DOHH2 (cell line): ENCODE data around the gene TLNRD1.
A peak's percentile ranks its signal among the peaks of the same experiment; 100 is the strongest.

Experiments
- H3F3A ChIP-seq: fragments of 200-600 bp; sonication (generic), shearing (Covaris generic); 2 replicates; pipeline ENCODE4 v1.6.0; 2016; ENCODE audit warnings: antibody characterized with exemption, mild to moderate bottlenecking; ENCODE audit not compliant: control insufficient read depth, insufficient read depth
- H3K27ac ChIP-seq: fragments of 200-600 bp; sonication (generic); 2 replicates; pipeline ENCODE4 v1.5.1; 2014; ENCODE audit warnings: low read depth, mild to moderate bottlenecking, low read length, moderate library complexity
- H3K27me3 ChIP-seq: fragments of 200-600 bp; sonication (generic); 2 replicates; pipeline ENCODE4 v1.6.1; 2014; ENCODE audit warnings: mild to moderate bottlenecking, low read length, mixed read lengths; ENCODE audit not compliant: control insufficient read depth
- H3K36me3 ChIP-seq: fragments of 200-600 bp; sonication (generic); 2 replicates; pipeline ENCODE4 v1.6.1; 2014; ENCODE audit warnings: mild to moderate bottlenecking, low read length, moderate library complexity, mixed read lengths; ENCODE audit not compliant: control insufficient read depth
- H3K4me1 ChIP-seq: fragments of 200-600 bp; sonication (generic); 2 replicates; pipeline ENCODE4 v1.6.1; 2014; ENCODE audit warnings: mild to moderate bottlenecking, low read length, mixed read lengths; ENCODE audit not compliant: control insufficient read depth
- H3K4me2 ChIP-seq: fragments of 200-600 bp; sonication (generic); 2 replicates; pipeline ENCODE4 v1.6.0; 2014; ENCODE audit warnings: mild to moderate bottlenecking, low read length, moderate library complexity
- H3K4me3 ChIP-seq: fragments of 200-600 bp; sonication (generic); 2 replicates; pipeline ENCODE4 v1.5.1; 2014; ENCODE audit warnings: mild to moderate bottlenecking, low read length, mixed read lengths
- H3K79me2 ChIP-seq: fragments of 200-600 bp; sonication (generic); 2 replicates; pipeline ENCODE4 v1.6.1; 2014; ENCODE audit warnings: mild to moderate bottlenecking, low read length, mixed read lengths; ENCODE audit not compliant: control insufficient read depth
- H3K9me2 ChIP-seq: fragments of 200-600 bp; sonication (generic); replicated peaks from 2 replicates; pipeline ENCODE4 v1.6.1; 2014; ENCODE audit warnings: mild to moderate bottlenecking, low read length, mixed read lengths; ENCODE audit not compliant: control insufficient read depth
- H3K9me3 ChIP-seq: fragments of 200-600 bp; sonication (generic); 2 replicates; pipeline ENCODE4 v1.6.1; 2014; ENCODE audit warnings: antibody characterized with exemption, low read length, mixed read lengths; ENCODE audit not compliant: control insufficient read depth, insufficient read depth
- H4K20me1 ChIP-seq: fragments of 200-600 bp; sonication (generic); 2 replicates; pipeline ENCODE4 v1.6.0; 2014; ENCODE audit warnings: low read depth, mild to moderate bottlenecking, antibody characterized with exemption, low read length, moderate library complexity; ENCODE audit not compliant: control insufficient read depth, insufficient read depth
- CTCF ChIP-seq: fragments of 200-600 bp; sonication (generic); IDR thresholded peaks from one replicate; pipeline ENCODE4 v1.5.1; 2014; ENCODE audit warnings: antibody characterized with exemption, mild to moderate bottlenecking, low read depth, low read length; ENCODE audit not compliant: poor library complexity, severe bottlenecking
- EZH2phosphoT487 ChIP-seq: fragments of 200-600 bp; sonication (generic); IDR thresholded peaks from 2 replicates; pipeline ENCODE4 v1.6.1; 2017; ENCODE audit warnings: borderline replicate concordance, mild to moderate bottlenecking, antibody characterized with exemption, low read length, moderate library complexity, mixed read lengths

TLNRD1 gene

GRCh38 chr15:81023483-81024264 lies 23.0 kb downstream of the TLNRD1 start:
- Histone ChIP-seq H3K36me3 (no peaks in the 10 kb centered on the region), H3K9me2 (no peaks in the 10 kb centered on the region), H3K27ac (no peak overlapping the region), H3F3A (no peaks in the 10 kb centered on the region), H3K4me3 (peak overlapping the region; percentile 4; the same call in 1 of the 2 replicates), H3K4me2 (peak overlapping the region; percentile 39), H3K4me1 (peaks cover 13% of the 10 kb centered on the region), H3K79me2 (no peaks in the 10 kb centered on the region), H4K20me1 (no peaks in the 10 kb centered on the region), H3K9me3 (no peaks in the 10 kb centered on the region), H3K27me3 (no peaks in the 10 kb centered on the region)
- no peak for TF ChIP-seq CTCF
- no peak for TF ChIP-seq EZH2phosphoT487

- Histone ChIP-seq H3K9me3 (no peaks in the 10 kb centered on the region), H3K79me2 (no peaks in the 10 kb centered on the region), H3K4me2 (no peak overlapping the region), H3K36me3 (no peaks in the 10 kb centered on the region), H3K27ac (no peak overlapping the region), H3K4me1 (peaks cover 13% of the 10 kb centered on the region), H3K27me3 (no peaks in the 10 kb centered on the region), H3K4me3 (no peak overlapping the region), H3F3A (no peaks in the 10 kb centered on the region), H4K20me1 (no peaks in the 10 kb centered on the region), H3K9me2 (no peaks in the 10 kb centered on the region)
- TF ChIP-seq CTCF (no peak), EZH2phosphoT487 (no peak)
Observed at GRCh38 chr15:81024265-81024872, 23.6 kb downstream of the TLNRD1 start.

GRCh38 chr15:81024936-81025335 lies 24.2 kb downstream of the TLNRD1 start:
- H3K27ac ChIP-seq = no peak overlapping the region
- peaks cover 16% of the 10 kb centered on the region for H3K4me1 ChIP-seq
- H3K9me2 ChIP-seq = no peaks in the 10 kb centered on the region
- no peak overlapping the region for H3K4me2 ChIP-seq
- no peak for TF ChIP-seq CTCF
- no peak for TF ChIP-seq EZH2phosphoT487
- no peaks in the 10 kb centered on the region for H3K27me3 ChIP-seq
- H3K4me3 ChIP-seq = no peak overlapping the region
- no peaks in the 10 kb centered on the region for H3K79me2 ChIP-seq
- H3F3A ChIP-seq = no peaks in the 10 kb centered on the region
- H3K36me3 ChIP-seq = no peaks in the 10 kb centered on the region
- no peaks in the 10 kb centered on the region for H4K20me1 ChIP-seq
- H3K9me3 ChIP-seq = no peaks in the 10 kb centered on the region
